ENCODE data around the gene WDR37.
A peak's percentile ranks its signal among the peaks of the same experiment; 100 is the strongest.

WDR37 gene

DNA sequence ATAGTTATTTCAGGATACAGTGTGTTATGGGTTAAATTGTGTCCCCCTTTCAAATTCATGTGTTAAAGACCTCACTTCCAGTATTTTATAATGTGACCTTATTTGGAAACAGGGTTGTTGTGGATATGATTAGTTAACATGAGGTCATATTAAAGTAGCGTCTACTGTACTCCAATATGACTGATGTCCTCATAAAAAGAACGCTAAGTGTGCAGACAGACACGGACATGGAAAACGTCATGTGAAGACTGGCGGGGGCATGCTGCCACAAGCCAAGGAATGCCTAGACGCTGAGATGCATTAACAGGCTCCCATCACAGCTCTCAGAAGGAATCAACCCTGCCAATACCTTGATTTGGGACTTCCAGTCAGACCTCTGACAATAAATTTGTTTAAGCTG lies 1.5 kb upstream of the WDR37 start:
- no peaks in the 10 kb centered on the region for H3K27me3 ChIP-seq (replicated peaks in 2 of 5; ENCODE audit: control insufficient read depth in 4 of 5, insufficient read depth in 5 of 5, low read length in 4 of 5)
- H3K36me3 ChIP-seq (ENCODE audit: control insufficient read depth in 4 of 4, insufficient read depth in 4 of 4, low read length in 3 of 4) = peaks cover 6 to 33% (median 14%) of the 10 kb centered on the region in 4 experiments
- H3K27ac ChIP-seq (ENCODE audit: insufficient read depth in 1 of 2, low read depth in 1 of 2, low read length in 2 of 2, poor library complexity in 1 of 2, severe bottlenecking in 2 of 2) = no peak overlapping the region
- H3K9me3 ChIP-seq (ENCODE audit: control extremely low read depth in 1 of 5, control insufficient read depth in 4 of 5, insufficient read depth in 2 of 5, low read depth in 1 of 5, low read length in 4 of 5) = no peaks in the 10 kb centered on the region
- CTCF ChIA-PET = no interaction called here
- H3K4me3 ChIP-seq (ENCODE audit: control insufficient read depth in 1 of 7, extremely low read depth in 1 of 7, insufficient read depth in 4 of 7, low read depth in 2 of 7, low read length in 6 of 7) = peak overlapping the region in 1 of 7 experiments; percentile 94
- DNase-seq = no peak
- POLR2A ChIA-PET = no interaction called here
- WGBS (ENCODE audit: insufficient coverage) = 97% methylated on average over 6 of the region's 6 CpGs
- peaks cover 13 to 50% (median 36%) of the 10 kb centered on the region in 4 experiments for H3K4me1 ChIP-seq (ENCODE audit: control extremely low read depth in 1 of 4, control insufficient read depth in 4 of 4, insufficient read depth in 4 of 4, low read length in 3 of 4)

GRCh38 chr10:1057106-1057657 lies 997 bp downstream of the WDR37 start:
- peak overlapping the region; percentile 90 to 100 (median 95) for H3K4me3 ChIP-seq (ENCODE audit: control insufficient read depth in 1 of 7, extremely low read depth in 1 of 7, insufficient read depth in 4 of 7, low read depth in 2 of 7, low read length in 6 of 7)
- H3K4me1 ChIP-seq (ENCODE audit: control extremely low read depth in 1 of 4, control insufficient read depth in 4 of 4, insufficient read depth in 4 of 4, low read length in 3 of 4) = peaks cover 18 to 45% (median 33%) of the 10 kb centered on the region in 4 experiments
- 0% methylated on average over 12 of the region's 26 CpGs for WGBS (ENCODE audit: insufficient coverage)
- peaks cover 6 to 24% (median 12%) of the 10 kb centered on the region in 4 experiments for H3K36me3 ChIP-seq (ENCODE audit: control insufficient read depth in 4 of 4, insufficient read depth in 4 of 4, low read length in 3 of 4)
- ChIA-PET POLR2A (interaction anchor here (0.5 to 2.3 kb wide), 4 partner anchors 8 to 13 kb away, joined by 3 to 9 read pairs (median 6); partner anchors contain the start of gene IDI1), CTCF (interaction anchor here (0.9 to 1.8 kb wide), 2 partner anchors 13 to 15 kb away, joined by 3 to 7 read pairs; no protein-coding TSS in a partner anchor)
- no peaks in the 10 kb centered on the region for H3K9me3 ChIP-seq (ENCODE audit: control extremely low read depth in 1 of 5, control insufficient read depth in 4 of 5, insufficient read depth in 2 of 5, low read depth in 1 of 5, low read length in 4 of 5)
- DNase-seq = peak; percentile 76 to 86 (median 80)
- H3K27ac ChIP-seq (ENCODE audit: insufficient read depth in 1 of 2, low read depth in 1 of 2, low read length in 2 of 2, poor library complexity in 1 of 2, severe bottlenecking in 2 of 2) = peak overlapping the region; percentile 93 to 94
- no peaks in the 10 kb centered on the region for H3K27me3 ChIP-seq (replicated peaks in 2 of 5; ENCODE audit: control insufficient read depth in 4 of 5, insufficient read depth in 5 of 5, low read length in 4 of 5)

GRCh38 chr10:1058017-1058416 lies 1.8 kb downstream of the WDR37 start:
- Histone ChIP-seq H3K36me3 (ENCODE audit: control insufficient read depth in 4 of 4, insufficient read depth in 4 of 4, low read length in 3 of 4) (peaks cover 6 to 16% (median 9%) of the 10 kb centered on the region in 4 experiments), H3K4me1 (ENCODE audit: control extremely low read depth in 1 of 4, control insufficient read depth in 4 of 4, insufficient read depth in 4 of 4, low read length in 3 of 4) (peaks cover 21 to 45% (median 35%) of the 10 kb centered on the region in 4 experiments), H3K27ac (ENCODE audit: insufficient read depth in 1 of 2, low read depth in 1 of 2, low read length in 2 of 2, poor library complexity in 1 of 2, severe bottlenecking in 2 of 2) (peak overlapping the region in 1 of 2 experiments; percentile 94), H3K27me3 (replicated peaks in 2 of 5; ENCODE audit: control insufficient read depth in 4 of 5, insufficient read depth in 5 of 5, low read length in 4 of 5) (no peaks in the 10 kb centered on the region), H3K9me3 (ENCODE audit: control extremely low read depth in 1 of 5, control insufficient read depth in 4 of 5, insufficient read depth in 2 of 5, low read depth in 1 of 5, low read length in 4 of 5) (no peaks in the 10 kb centered on the region), H3K4me3 (ENCODE audit: control insufficient read depth in 1 of 7, extremely low read depth in 1 of 7, insufficient read depth in 4 of 7, low read depth in 2 of 7, low read length in 6 of 7) (peak overlapping the region in 4 of 7 experiments; percentile 94 to 100 (median 94))
- CTCF ChIA-PET = interaction anchor here (0.9 to 1.8 kb wide), 2 partner anchors 14 to 15 kb away, joined by 3 to 7 read pairs; no protein-coding TSS in a partner anchor
- no peak for DNase-seq
- POLR2A ChIA-PET = interaction anchor here (0.5 to 1.6 kb wide), 3 partner anchors 9 to 12 kb away, joined by 3 to 8 read pairs (median 3); partner anchors contain the start of gene IDI1
- WGBS (ENCODE audit: insufficient coverage) = 78% methylated on average over 6 of the region's 7 CpGs

- no peak overlapping the region for H3K4me3 ChIP-seq (ENCODE audit: control insufficient read depth in 1 of 7, extremely low read depth in 1 of 7, insufficient read depth in 4 of 7, low read depth in 2 of 7, low read length in 6 of 7)
- no peaks in the 10 kb centered on the region for H3K27me3 ChIP-seq (replicated peaks in 2 of 5; ENCODE audit: control insufficient read depth in 4 of 5, insufficient read depth in 5 of 5, low read length in 4 of 5)
- peaks cover 6 to 14% (median 10%) of the 10 kb centered on the region in 4 experiments for H3K36me3 ChIP-seq (ENCODE audit: control insufficient read depth in 4 of 4, insufficient read depth in 4 of 4, low read length in 3 of 4)
- no peak for DNase-seq
- ChIA-PET POLR2A (interaction anchor here (1.5 kb wide), 1 partner anchor 11 kb away, joined by 6 read pairs; the partner anchor contains the start of gene IDI1), CTCF (interaction anchor here (1.3 to 1.6 kb wide), 2 partner anchors 9 to 14 kb away, joined by 3 read pairs; no protein-coding TSS in a partner anchor)
- 94% methylated on average over 6 of the region's 8 CpGs for WGBS (ENCODE audit: insufficient coverage)
- peaks cover 18 to 36% (median 28%) of the 10 kb centered on the region in 4 experiments for H3K4me1 ChIP-seq (ENCODE audit: control extremely low read depth in 1 of 4, control insufficient read depth in 4 of 4, insufficient read depth in 4 of 4, low read length in 3 of 4)
- no peak overlapping the region for H3K27ac ChIP-seq (ENCODE audit: insufficient read depth in 1 of 2, low read depth in 1 of 2, low read length in 2 of 2, poor library complexity in 1 of 2, severe bottlenecking in 2 of 2)
- H3K9me3 ChIP-seq (ENCODE audit: control extremely low read depth in 1 of 5, control insufficient read depth in 4 of 5, insufficient read depth in 2 of 5, low read depth in 1 of 5, low read length in 4 of 5) = no peaks in the 10 kb centered on the region
Measured at GRCh38 chr10:1059902-1060301, 3.7 kb downstream of the WDR37 start.

GRCh38 chr10:1061930-1062774 lies 6.0 kb downstream of the WDR37 start:
- Histone ChIP-seq H3K27ac (ENCODE audit: insufficient read depth in 1 of 2, low read depth in 1 of 2, low read length in 2 of 2, poor library complexity in 1 of 2, severe bottlenecking in 2 of 2) (no peak overlapping the region), H3K27me3 (replicated peaks in 2 of 5; ENCODE audit: control insufficient read depth in 4 of 5, insufficient read depth in 5 of 5, low read length in 4 of 5) (no peaks in the 10 kb centered on the region), H3K9me3 (ENCODE audit: control extremely low read depth in 1 of 5, control insufficient read depth in 4 of 5, insufficient read depth in 2 of 5, low read depth in 1 of 5, low read length in 4 of 5) (no peaks in the 10 kb centered on the region), H3K4me1 (ENCODE audit: control extremely low read depth in 1 of 4, control insufficient read depth in 4 of 4, insufficient read depth in 4 of 4, low read length in 3 of 4) (peaks cover 13 to 28% (median 21%) of the 10 kb centered on the region in 4 experiments), H3K36me3 (ENCODE audit: control insufficient read depth in 4 of 4, insufficient read depth in 4 of 4, low read length in 3 of 4) (peaks cover 6 to 14% (median 10%) of the 10 kb centered on the region in 4 experiments), H3K4me3 (ENCODE audit: control insufficient read depth in 1 of 7, extremely low read depth in 1 of 7, insufficient read depth in 4 of 7, low read depth in 2 of 7, low read length in 6 of 7) (no peak overlapping the region)
- WGBS (ENCODE audit: insufficient coverage) = 98% methylated on average over 5 of the region's 7 CpGs
- ChIA-PET POLR2A (no interaction called here), CTCF (interaction anchor here (0.6 to 0.9 kb wide), 3 partner anchors 12 to 24 kb away, joined by 3 to 5 read pairs (median 4); no protein-coding TSS in a partner anchor)
- DNase-seq = no peak

GRCh38 chr10:1063232-1063865 lies 7.2 kb downstream of the WDR37 start:
- Histone ChIP-seq H3K4me3 (ENCODE audit: control insufficient read depth in 1 of 7, extremely low read depth in 1 of 7, insufficient read depth in 4 of 7, low read depth in 2 of 7, low read length in 6 of 7) (no peak overlapping the region), H3K36me3 (ENCODE audit: control insufficient read depth in 4 of 4, insufficient read depth in 4 of 4, low read length in 3 of 4) (peaks cover 6 to 14% (median 10%) of the 10 kb centered on the region in 4 experiments), H3K9me3 (ENCODE audit: control extremely low read depth in 1 of 5, control insufficient read depth in 4 of 5, insufficient read depth in 2 of 5, low read depth in 1 of 5, low read length in 4 of 5) (no peaks in the 10 kb centered on the region), H3K4me1 (ENCODE audit: control extremely low read depth in 1 of 4, control insufficient read depth in 4 of 4, insufficient read depth in 4 of 4, low read length in 3 of 4) (peaks cover 8 to 20% (median 11%) of the 10 kb centered on the region in 4 experiments), H3K27ac (ENCODE audit: insufficient read depth in 1 of 2, low read depth in 1 of 2, low read length in 2 of 2, poor library complexity in 1 of 2, severe bottlenecking in 2 of 2) (no peak overlapping the region), H3K27me3 (replicated peaks in 2 of 5; ENCODE audit: control insufficient read depth in 4 of 5, insufficient read depth in 5 of 5, low read length in 4 of 5) (no peaks in the 10 kb centered on the region)
- ChIA-PET POLR2A (no interaction called here), CTCF (interaction anchor here (0.6 to 0.7 kb wide), 2 partner anchors 15 to 20 kb away, joined by 3 read pairs; no protein-coding TSS in a partner anchor)
- 61% methylated on average over 3 of the region's 7 CpGs for WGBS (ENCODE audit: insufficient coverage)
- no peak for DNase-seq
